Caco-2 (cell line): ENCODE measurements around the gene RAD23A. TPM values are rescaled to one million over a fixed set of nuclear protein-coding genes. Genes with fewer than 3 reads are reported as not detected.
A peak's percentile ranks its signal among the peaks of the same experiment; 100 is the strongest.

Experiments used
- BruUV-seq: library from RNA; stranded (reverse); fragments of 400-500 nt; replicated peaks from 2 replicates; lab custom pipeline; 2021; lab: Mats Ljungman, UMichigan
- CTCF ChIA-PET: fragments of 300-600 bp; sonication (Branson Sonifier 250); formaldehyde crosslinking; loops from one replicate; lab custom pipeline; 2022; ENCODE audit warnings: antibody characterized with exemption; lab: Charles Lee
- POLR2A ChIA-PET: fragments of 300-600 bp; sonication (Branson Sonifier 250); formaldehyde crosslinking; loops from one replicate; lab custom pipeline; 2022; ENCODE audit warnings: antibody characterized with exemption; lab: Charles Lee
- DNase-seq, 2 experiments: peaks; one replicate each; pipeline versions ENCODE4 v3.0.0 to v3.0.0-alpha.2; 2020 to 2022
- H3K27me3 ChIP-seq: replicated peaks from 2 replicates; pipeline ENCODE4 v1.6.0; 2011; ENCODE audit warnings: low read length; ENCODE audit not compliant: control insufficient read depth, insufficient read depth
- H3K36me3 ChIP-seq: 2 replicates; pipeline ENCODE4 v1.5.1; 2011; ENCODE audit warnings: low read length; ENCODE audit not compliant: control insufficient read depth, insufficient read depth
- H3K4me1 ChIP-seq: fragments of 250-450 bp; sonication (Bioruptor Pico); 2 replicates; pipeline ENCODE4 v1.5.1; 2020; ENCODE audit warnings: mild to moderate bottlenecking
- H3K4me3 ChIP-seq: 2 replicates; pipeline ENCODE4 v1.5.1; 2011; ENCODE audit warnings: low read depth, mild to moderate bottlenecking, control low read depth, low read length
- H3K9me3 ChIP-seq: fragments of 250-450 bp; sonication (Bioruptor Pico); 2 replicates; pipeline ENCODE4 v1.5.1; 2020; ENCODE audit warnings: mild to moderate bottlenecking, moderate library complexity
- H3K27ac Mint-ChIP-seq: one replicate; pipeline ENCODE4 v1.8.0; 2022; ENCODE audit warnings: mixed read lengths; ENCODE audit not compliant: unreplicated experiment
- H3K27me3 Mint-ChIP-seq: one replicate; pipeline ENCODE4 v1.8.0; 2022; ENCODE audit warnings: mixed read lengths; ENCODE audit not compliant: insufficient read depth, unreplicated experiment
- H3K36me3 Mint-ChIP-seq: one replicate; pipeline ENCODE4 v1.8.0; 2022; ENCODE audit warnings: mild to moderate bottlenecking, mixed read lengths; ENCODE audit not compliant: insufficient read depth, unreplicated experiment
- H3K4me1 Mint-ChIP-seq: one replicate; pipeline ENCODE4 v1.8.0; 2022; ENCODE audit warnings: low read depth, mixed read lengths; ENCODE audit not compliant: unreplicated experiment
- H3K4me3 Mint-ChIP-seq: one replicate; pipeline ENCODE4 v1.8.0; 2022; ENCODE audit warnings: mild to moderate bottlenecking, moderate library complexity, mixed read lengths; ENCODE audit not compliant: unreplicated experiment
- H3K9me3 Mint-ChIP-seq: one replicate; pipeline ENCODE4 v1.8.0; 2022; ENCODE audit warnings: mixed read lengths; ENCODE audit not compliant: unreplicated experiment
- CTCF ChIP-seq, 2 experiments: fragments of 200-600 bp in 1 of 2; IDR thresholded peaks; 1 replicate in 1 of 2; 2 replicates in 1 of 2; pipeline versions ENCODE4 v1.5.1 to v1.8.0; 2011 to 2022; ENCODE audit warnings: antibody characterized with exemption in 1 of 2, control low read depth in 1 of 2, inconsistent platforms in 1 of 2, low read depth in 1 of 2, low read length in 1 of 2, mild to moderate bottlenecking in 1 of 2, moderate library complexity in 1 of 2; ENCODE audit not compliant: insufficient read depth in 1 of 2, severe bottlenecking in 1 of 2, unreplicated experiment in 1 of 2
- intact Hi-C: fragments of 100-400 bp; cut with micrococcal nuclease; formaldehyde crosslinking; loops from one replicate; pipeline ENCODE4 v1.10.0; 2022; ENCODE audit not compliant: unreplicated experiment
- microRNA-seq: library from miRNA; unstranded; fragments of <30 nt; microRNA quantifications from one replicate; pipeline ENCODE4 v1.2.0, GENCODE V29; 2022
- total RNA-seq: library from RNA; stranded (reverse); gene quantifications from 2 replicates; pipeline ENCODE4 v1.2.3, GENCODE V29; 2022

Gene RAD23A
- total RNA-seq, 1 experiment from 2014 or later: 102 TPM

DNA sequence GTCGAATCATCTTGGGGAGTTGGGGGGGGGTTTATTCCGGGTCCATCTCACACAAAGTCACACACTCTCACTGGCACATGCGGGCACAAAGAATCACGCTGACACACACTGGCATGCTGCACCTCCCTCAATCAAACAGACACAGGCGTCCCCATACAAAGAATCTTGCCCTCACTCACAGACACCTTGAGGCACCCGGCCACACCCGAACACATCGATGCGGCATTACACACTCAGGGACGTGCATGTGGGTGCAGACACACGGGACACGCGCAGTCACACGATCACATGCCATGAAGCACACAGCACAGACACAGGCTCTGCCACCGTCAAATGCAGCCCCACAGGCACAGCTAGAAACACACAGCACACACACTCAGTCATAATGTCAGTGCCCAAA, 57.4 kb downstream of the RAD23A start:
- intact Hi-C loops: no loop called here
- CTCF ChIA-PET: no interaction called here
- DNase-seq: no peak
- no peaks in the 10 kb centered on the region for H3K4me1 Mint-ChIP-seq
- POLR2A ChIA-PET: no interaction called here
- no peaks in the 10 kb centered on the region for H3K27me3 ChIP-seq
- no peak overlapping the region for H3K4me3 ChIP-seq
- H3K4me3 Mint-ChIP-seq: no peak overlapping the region
- TF ChIP-seq CTCF (IDR thresholded peaks at IDR 0.05; ENCODE audit: insufficient read depth in 1 of 2, low read depth in 1 of 2, low read length in 1 of 2, severe bottlenecking in 1 of 2, unreplicated experiment in 1 of 2): no peak
- H3K27me3 Mint-ChIP-seq: peaks cover 8% of the 10 kb centered on the region
- H3K36me3 Mint-ChIP-seq: no peaks in the 10 kb centered on the region
- H3K4me1 ChIP-seq: no peaks in the 10 kb centered on the region
- no peak overlapping the region for H3K27ac Mint-ChIP-seq
- BruUV-seq: no TSS peak
- H3K9me3 Mint-ChIP-seq: no peaks in the 10 kb centered on the region
- H3K9me3 ChIP-seq: no peaks in the 10 kb centered on the region
- H3K36me3 ChIP-seq: no peaks in the 10 kb centered on the region

Small RNAs within 50 kb of the gene (microRNA-seq; reads per million reads assigned to microRNA genes)
- not detected for gene MIR5695
- 2.2 reads per million, percentile 10 among the genes with 10 or more reads in this experiment for gene MIR6515

Other genes starting within 250 kb of the RAD23A start
- gene FBXW9, start 249.2 kb upstream of the RAD23A start, total RNA-seq: 8.3 and 10.6 TPM in 2 replicates
- 87.8 and 106 TPM in 2 replicates for gene TNPO2, start 221.9 kb upstream of the RAD23A start, total RNA-seq
- gene TRIR, start 211.2 kb upstream of the RAD23A start, total RNA-seq: 164 and 169 TPM in 2 replicates
- gene GET3, start 208.4 kb upstream of the RAD23A start, total RNA-seq: 55.0 and 57.1 TPM in 2 replicates
- 0.27 TPM in 1 of 2 replicates, not detected in the other for gene BEST2, start 194.1 kb upstream of the RAD23A start, total RNA-seq
- 74.2 and 80.4 TPM in 2 replicates for gene HOOK2, start 170.3 kb upstream of the RAD23A start, total RNA-seq
- 16.4 and 19.4 TPM in 2 replicates for gene JUNB, start 154.4 kb upstream of the RAD23A start, total RNA-seq
- gene PRDX2, start 144.1 kb upstream of the RAD23A start, total RNA-seq: 265 and 285 TPM in 2 replicates
- gene THSD8, start 143.8 kb upstream of the RAD23A start, total RNA-seq: 23.9 and 25.9 TPM in 2 replicates
- gene RNASEH2A, start 139.3 kb upstream of the RAD23A start, total RNA-seq: 30.9 and 37.6 TPM in 2 replicates
- not detected in 2 replicates for gene RTBDN, start 111.3 kb upstream of the RAD23A start, total RNA-seq
- 0.79 and 0.91 TPM in 2 replicates for gene MAST1, start 107.3 kb upstream of the RAD23A start, total RNA-seq
- gene DNASE2, start 64.4 kb upstream of the RAD23A start, total RNA-seq: 3.6 and 3.8 TPM in 2 replicates
- gene KLF1, start 58.7 kb upstream of the RAD23A start, total RNA-seq: not detected in 2 replicates
- gene GCDH, start 54.7 kb upstream of the RAD23A start, total RNA-seq: 31.4 and 32.4 TPM in 2 replicates
- gene SYCE2, start 26.6 kb upstream of the RAD23A start, total RNA-seq: 2.0 and 2.3 TPM in 2 replicates
- 75.9 and 88.6 TPM in 2 replicates for gene FARSA, start 12.2 kb upstream of the RAD23A start, total RNA-seq
- 707 and 767 TPM in 2 replicates for gene CALR, start 7.3 kb upstream of the RAD23A start, total RNA-seq
- gene GADD45GIP1, start 11.4 kb downstream of the RAD23A start, total RNA-seq: 39.3 and 42.7 TPM in 2 replicates
- not detected in 2 replicates for gene DAND5, start 23.7 kb downstream of the RAD23A start, total RNA-seq
- gene NFIX, start 49.6 kb downstream of the RAD23A start, total RNA-seq: 0.35 and 0.82 TPM in 2 replicates
- gene LYL1, start 157.0 kb downstream of the RAD23A start, total RNA-seq: 0.35 and 0.59 TPM in 2 replicates
- gene TRMT1, start 170.9 kb downstream of the RAD23A start, total RNA-seq: 42.6 and 46.4 TPM in 2 replicates
- gene NACC1, start 172.4 kb downstream of the RAD23A start, total RNA-seq: 89.6 and 92.7 TPM in 2 replicates
- 19.3 and 26.4 TPM in 2 replicates for gene STX10, start 204.5 kb downstream of the RAD23A start, total RNA-seq
- gene IER2, start 204.5 kb downstream of the RAD23A start, total RNA-seq: 72.0 and 72.4 TPM in 2 replicates